ENCODE measurements around the gene FAM168A.

Gene FAM168A

GRCh38 chr11:73429121-73429750 is 168.7 kb downstream of the FAM168A start:
- no peak for DNase-seq (ENCODE audit: low read depth, low spot score)

GRCh38 chr11:73428699-73429098 is 169.2 kb downstream of the FAM168A start:
- DNase-seq (ENCODE audit: low read depth, low spot score) = no peak

GRCh38 chr11:73428227-73428626 is 169.7 kb downstream of the FAM168A start:
- no peak for DNase-seq (ENCODE audit: low read depth, low spot score)

GRCh38 chr11:73426219-73426850 is 171.6 kb downstream of the FAM168A start:
- DNase-seq (ENCODE audit: low read depth, low spot score) = no peak

GRCh38 chr11:73425108-73425507 is 172.8 kb downstream of the FAM168A start:
- DNase-seq (ENCODE audit: low read depth, low spot score) = no peak

- DNase-seq (ENCODE audit: low read depth, low spot score) = no peak
These were observed 174.4 kb downstream of the FAM168A start for GRCh38 chr11:73423506-73423905.

- DNase-seq (ENCODE audit: low read depth, low spot score) = no peak
These were observed 175.0 kb downstream of the FAM168A start for GRCh38 chr11:73422886-73423285.

GRCh38 chr11:73420136-73420535 is 177.8 kb downstream of the FAM168A start:
- no peak for DNase-seq (ENCODE audit: low read depth, low spot score)

- no peak for DNase-seq (ENCODE audit: low read depth, low spot score)
These were observed 181.1 kb downstream of the FAM168A start for GRCh38 chr11:73416786-73417185.

- no peak for DNase-seq (ENCODE audit: low read depth, low spot score)
These were observed 181.9 kb downstream of the FAM168A start for GRCh38 chr11:73415854-73416615.

GRCh38 chr11:73414977-73415651 is 182.8 kb downstream of the FAM168A start:
- no peak for DNase-seq (ENCODE audit: low read depth, low spot score)

GRCh38 chr11:73413256-73413655 is 184.7 kb downstream of the FAM168A start:
- no peak for DNase-seq (ENCODE audit: low read depth, low spot score)

- DNase-seq (ENCODE audit: low read depth, low spot score) = no peak
These were observed 185.6 kb downstream of the FAM168A start for GRCh38 chr11:73412308-73412707.

- DNase-seq (ENCODE audit: low read depth, low spot score) = no peak
These were observed 186.9 kb downstream of the FAM168A start for GRCh38 chr11:73411031-73411430.

- DNase-seq (ENCODE audit: low read depth, low spot score) = no peak
These were observed 187.3 kb downstream of the FAM168A start for GRCh38 chr11:73410627-73411026.

GRCh38 chr11:73409431-73409830 is 188.5 kb downstream of the FAM168A start:
- no peak for DNase-seq (ENCODE audit: low read depth, low spot score)

- DNase-seq (ENCODE audit: low read depth, low spot score) = no peak
These were observed 191.3 kb downstream of the FAM168A start for GRCh38 chr11:73406619-73407018.

- no peak for DNase-seq (ENCODE audit: low read depth, low spot score)
These were observed 191.8 kb downstream of the FAM168A start for GRCh38 chr11:73406131-73406530.

GRCh38 chr11:73405146-73405510 is 192.8 kb downstream of the FAM168A start:
- DNase-seq (ENCODE audit: low read depth, low spot score) = no peak

GRCh38 chr11:73404506-73405145 is 193.3 kb downstream of the FAM168A start:
- DNase-seq (ENCODE audit: low read depth, low spot score) = no peak

GRCh38 chr11:73404048-73404447 is 193.9 kb downstream of the FAM168A start:
- no peak for DNase-seq (ENCODE audit: low read depth, low spot score)

GRCh38 chr11:73403541-73403940 is 194.4 kb downstream of the FAM168A start:
- no peak for DNase-seq (ENCODE audit: low read depth, low spot score)
